ENCODE data around the gene GSAP.
A peak's percentile ranks its signal among the peaks of the same experiment; 100 is the strongest.
"Not testable (repeated sequence)": the region's sequence is repeated elsewhere in the genome, so short reads cannot be mapped to it uniquely, and the experiment has no call there.

Gene GSAP, protein sequence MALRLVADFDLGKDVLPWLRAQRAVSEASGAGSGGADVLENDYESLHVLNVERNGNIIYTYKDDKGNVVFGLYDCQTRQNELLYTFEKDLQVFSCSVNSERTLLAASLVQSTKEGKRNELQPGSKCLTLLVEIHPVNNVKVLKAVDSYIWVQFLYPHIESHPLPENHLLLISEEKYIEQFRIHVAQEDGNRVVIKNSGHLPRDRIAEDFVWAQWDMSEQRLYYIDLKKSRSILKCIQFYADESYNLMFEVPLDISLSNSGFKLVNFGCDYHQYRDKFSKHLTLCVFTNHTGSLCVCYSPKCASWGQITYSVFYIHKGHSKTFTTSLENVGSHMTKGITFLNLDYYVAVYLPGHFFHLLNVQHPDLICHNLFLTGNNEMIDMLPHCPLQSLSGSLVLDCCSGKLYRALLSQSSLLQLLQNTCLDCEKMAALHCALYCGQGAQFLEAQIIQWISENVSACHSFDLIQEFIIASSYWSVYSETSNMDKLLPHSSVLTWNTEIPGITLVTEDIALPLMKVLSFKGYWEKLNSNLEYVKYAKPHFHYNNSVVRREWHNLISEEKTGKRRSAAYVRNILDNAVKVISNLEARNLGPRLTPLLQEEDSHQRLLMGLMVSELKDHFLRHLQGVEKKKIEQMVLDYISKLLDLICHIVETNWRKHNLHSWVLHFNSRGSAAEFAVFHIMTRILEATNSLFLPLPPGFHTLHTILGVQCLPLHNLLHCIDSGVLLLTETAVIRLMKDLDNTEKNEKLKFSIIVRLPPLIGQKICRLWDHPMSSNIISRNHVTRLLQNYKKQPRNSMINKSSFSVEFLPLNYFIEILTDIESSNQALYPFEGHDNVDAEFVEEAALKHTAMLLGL

GRCh38 chr7:77415823-77416620 is at the start of gene GSAP:
Gene GSAP (minus strand): TSS chr7:77416349. CDS start chr7:77416321, 28 bp downstream.
- TF ChIP-seq, protein P1, sequence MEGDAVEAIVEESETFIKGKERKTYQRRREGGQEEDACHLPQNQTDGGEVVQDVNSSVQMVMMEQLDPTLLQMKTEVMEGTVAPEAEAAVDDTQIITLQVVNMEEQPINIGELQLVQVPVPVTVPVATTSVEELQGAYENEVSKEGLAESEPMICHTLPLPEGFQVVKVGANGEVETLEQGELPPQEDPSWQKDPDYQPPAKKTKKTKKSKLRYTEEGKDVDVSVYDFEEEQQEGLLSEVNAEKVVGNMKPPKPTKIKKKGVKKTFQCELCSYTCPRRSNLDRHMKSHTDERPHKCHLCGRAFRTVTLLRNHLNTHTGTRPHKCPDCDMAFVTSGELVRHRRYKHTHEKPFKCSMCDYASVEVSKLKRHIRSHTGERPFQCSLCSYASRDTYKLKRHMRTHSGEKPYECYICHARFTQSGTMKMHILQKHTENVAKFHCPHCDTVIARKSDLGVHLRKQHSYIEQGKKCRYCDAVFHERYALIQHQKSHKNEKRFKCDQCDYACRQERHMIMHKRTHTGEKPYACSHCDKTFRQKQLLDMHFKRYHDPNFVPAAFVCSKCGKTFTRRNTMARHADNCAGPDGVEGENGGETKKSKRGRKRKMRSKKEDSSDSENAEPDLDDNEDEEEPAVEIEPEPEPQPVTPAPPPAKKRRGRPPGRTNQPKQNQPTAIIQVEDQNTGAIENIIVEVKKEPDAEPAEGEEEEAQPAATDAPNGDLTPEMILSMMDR (IDR thresholded peaks at IDR 0.05; ENCODE audit: borderline replicate concordance, insufficient read depth, low read depth, low read length): no peak
- H3K4me3 ChIP-seq (ENCODE audit: low read depth, low read length): peak within 1 kb of the TSS; percentile 85

GRCh38 chr7:77465256-77465655 is 49.1 kb upstream of the GSAP start:
- TF ChIP-seq, protein P1 (IDR thresholded peaks at IDR 0.05; ENCODE audit: borderline replicate concordance, insufficient read depth, low read depth, low read length): no peak
- H3K4me3 ChIP-seq (ENCODE audit: low read depth, low read length): no peak overlapping the region

GRCh38 chr7:77464589-77464988 is 48.4 kb upstream of the GSAP start:
- no peak overlapping the region for H3K4me3 ChIP-seq (ENCODE audit: low read depth, low read length)
- TF ChIP-seq, protein P1 (IDR thresholded peaks at IDR 0.05; ENCODE audit: borderline replicate concordance, insufficient read depth, low read depth, low read length): no peak

DNA sequence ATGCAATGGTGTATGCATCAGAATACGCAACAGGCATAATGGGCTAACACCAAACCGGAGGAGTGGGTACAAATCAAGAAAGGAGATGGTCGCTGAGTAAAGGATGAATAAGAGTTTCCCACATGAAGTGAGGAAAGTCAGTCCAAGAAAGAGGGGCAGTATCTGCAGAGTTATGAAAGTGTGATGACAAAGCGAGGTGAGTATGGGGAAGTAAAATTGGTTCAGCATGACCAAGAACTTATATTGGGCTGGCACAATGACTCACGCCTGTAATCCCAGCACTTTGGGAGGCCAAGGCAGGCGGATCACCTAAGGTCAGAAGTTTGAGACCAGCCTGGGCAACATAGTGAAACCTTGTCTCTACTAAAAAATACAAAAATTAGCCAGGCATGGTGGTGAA is 47.5 kb upstream of the GSAP start:
- H3K4me3 ChIP-seq (ENCODE audit: low read depth, low read length): not testable (repeated sequence)

GRCh38 chr7:77461842-77462241 is 45.7 kb upstream of the GSAP start:
- no peak overlapping the region for H3K4me3 ChIP-seq (ENCODE audit: low read depth, low read length)

DNA sequence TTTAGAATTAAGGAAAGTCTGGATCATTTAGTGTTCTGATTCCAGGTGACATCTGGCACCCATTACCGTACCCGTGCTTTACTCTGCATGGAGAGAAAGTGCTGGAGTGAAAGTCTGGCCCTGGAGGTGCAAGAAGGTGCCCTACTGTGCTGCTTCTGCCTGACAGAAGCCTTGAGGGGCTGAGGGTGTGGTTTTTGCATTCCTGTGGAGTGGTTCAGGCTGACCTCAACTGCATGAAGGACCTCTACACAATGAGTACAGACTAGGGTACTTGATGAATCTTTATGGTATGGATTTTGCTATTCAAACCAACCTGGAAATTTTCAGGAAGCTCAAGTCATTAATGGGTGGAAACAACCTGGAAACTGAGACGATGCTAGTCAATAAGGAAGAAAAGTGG is 45.1 kb upstream of the GSAP start:
- TF ChIP-seq, protein P1 (IDR thresholded peaks at IDR 0.05; ENCODE audit: borderline replicate concordance, insufficient read depth, low read depth, low read length): no peak
- H3K4me3 ChIP-seq (ENCODE audit: low read depth, low read length): no peak overlapping the region

More at GRCh38 chr7:77461842-77462241, 45.7 kb upstream of the GSAP start:
- TF ChIP-seq, protein P1 (IDR thresholded peaks at IDR 0.05; ENCODE audit: borderline replicate concordance, insufficient read depth, low read depth, low read length): no peak

DNA sequence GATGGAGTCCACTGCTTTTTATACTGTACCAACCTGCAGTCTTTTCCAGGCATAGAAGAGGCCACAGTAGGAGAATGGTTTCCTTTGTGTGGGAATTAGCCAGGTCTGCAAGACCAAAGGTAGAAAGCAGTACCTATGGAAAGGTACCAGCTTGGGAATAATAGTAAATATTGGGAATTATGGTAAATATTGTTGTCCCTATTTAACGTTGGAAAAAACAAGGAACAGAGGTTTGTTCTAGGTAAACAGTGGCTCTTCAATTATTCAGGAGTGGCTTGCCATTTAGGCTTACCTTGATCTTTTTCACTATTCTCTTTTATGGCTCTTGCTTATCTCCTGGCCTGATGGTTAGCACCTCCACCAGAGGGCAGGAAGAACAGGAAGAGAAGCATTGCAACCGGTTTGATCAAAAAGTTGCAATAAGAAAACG is 43.9 kb upstream of the GSAP start:
- no peak overlapping the region for H3K4me3 ChIP-seq (ENCODE audit: low read depth, low read length)
- TF ChIP-seq, protein P1 (IDR thresholded peaks at IDR 0.05; ENCODE audit: borderline replicate concordance, insufficient read depth, low read depth, low read length): peak; percentile 15; the same call in 1 of the 2 replicates

Data from GM12875 (cell line).